GM23338 (cell line): ENCODE measurements around the gene GCNT3. TPM values are rescaled to one million over a fixed set of nuclear protein-coding genes. Genes with fewer than 3 reads are reported as not detected.

ENCODE experiments used
- ATAC-seq: fragments of 200-7000 bp; cut with Tn5 transposase; 3 replicates; pipeline ENCODE4 v1.9.1; 2020
- DNase-seq: peaks from one replicate; pipeline ENCODE4 v3.0.0-alpha.2; 2015; ENCODE audit warnings: low spot score
- H2AFZ ChIP-seq: fragments of 200-600 bp; sonication (generic); 2 replicates; pipeline ENCODE4 v1.8.0; 2016; ENCODE audit warnings: antibody characterized with exemption, mild to moderate bottlenecking, moderate library complexity
- H3F3A ChIP-seq: fragments of 200-600 bp; sonication (generic); replicated peaks from 2 replicates; pipeline ENCODE4 v1.8.0; 2017; ENCODE audit warnings: antibody characterized with exemption, mixed run types, low read depth
- H3K27ac ChIP-seq: fragments of 200-600 bp; sonication (generic); 2 replicates; pipeline ENCODE4 v1.6.1; 2016; ENCODE audit warnings: low read depth
- H3K27me3 ChIP-seq: fragments of 200-600 bp; sonication (generic); 2 replicates; pipeline ENCODE4 v1.8.0; 2016; ENCODE audit warnings: mild to moderate bottlenecking, mixed run types, moderate library complexity; ENCODE audit not compliant: insufficient read depth
- H3K36me3 ChIP-seq: fragments of 200-600 bp; sonication (generic); 2 replicates; pipeline ENCODE4 v1.8.0; 2016; ENCODE audit warnings: mild to moderate bottlenecking; ENCODE audit not compliant: insufficient read depth
- H3K4me1 ChIP-seq: fragments of 200-600 bp; sonication (generic); 2 replicates; pipeline ENCODE4 v1.8.0; 2016; ENCODE audit warnings: mild to moderate bottlenecking, moderate library complexity; ENCODE audit not compliant: insufficient read depth
- H3K4me2 ChIP-seq: fragments of 200-600 bp; sonication (generic); 2 replicates; pipeline ENCODE4 v1.7.1; 2017; ENCODE audit warnings: mixed run types
- H3K4me3 ChIP-seq: fragments of 200-600 bp; sonication (generic); 2 replicates; pipeline ENCODE4 v1.6.1; 2016; ENCODE audit warnings: mixed run types
- H3K79me2 ChIP-seq: fragments of 200-600 bp; sonication (generic); replicated peaks from 2 replicates; pipeline ENCODE4 v1.8.0; 2017; ENCODE audit warnings: mild to moderate bottlenecking; ENCODE audit not compliant: insufficient read depth
- H3K9me2 ChIP-seq: fragments of 200-600 bp; sonication (generic); 2 replicates; pipeline ENCODE4 v1.8.0; 2017; ENCODE audit not compliant: insufficient read depth
- H4K20me1 ChIP-seq: fragments of 200-600 bp; sonication (generic); replicated peaks from 2 replicates; pipeline ENCODE4 v1.8.0; 2017; ENCODE audit warnings: mild to moderate bottlenecking; ENCODE audit not compliant: insufficient read depth
- H3K27ac Mint-ChIP-seq: 2 replicates; pipeline ENCODE4 v1.8.0; 2020; ENCODE audit warnings: inconsistent platforms, mild to moderate bottlenecking, moderate library complexity, mixed read lengths
- H3K27me3 Mint-ChIP-seq: 3 replicates; pipeline ENCODE4 v1.8.0; 2022; ENCODE audit warnings: low read depth, mild to moderate bottlenecking, moderate library complexity, mixed read lengths, inconsistent platforms; ENCODE audit not compliant: insufficient read depth, poor library complexity
- H3K36me3 Mint-ChIP-seq: 3 replicates; pipeline ENCODE4 v1.8.0; 2021; ENCODE audit warnings: low read depth, mild to moderate bottlenecking, inconsistent platforms, moderate library complexity, mixed read lengths
- H3K4me1 Mint-ChIP-seq: 3 replicates; pipeline ENCODE4 v1.8.0; 2020; ENCODE audit warnings: mild to moderate bottlenecking, inconsistent platforms, mixed read lengths
- H3K4me3 Mint-ChIP-seq: 3 replicates; pipeline ENCODE4 v1.8.0; 2021; ENCODE audit warnings: moderate library complexity, mild to moderate bottlenecking, inconsistent platforms, mixed read lengths
- H3K9me3 Mint-ChIP-seq: 3 replicates; pipeline ENCODE4 v1.8.0; 2020; ENCODE audit warnings: moderate library complexity, mild to moderate bottlenecking, inconsistent platforms, mixed read lengths
- CREB1 ChIP-seq: fragments of 250-450 bp; sonication (Bioruptor Pico); IDR thresholded peaks from 2 replicates; pipeline ENCODE4 v1.5.0; 2020; ENCODE audit warnings: low read depth, mild to moderate bottlenecking, moderate library complexity
- CTCF ChIP-seq, 2 experiments: fragments of 200-600 bp in 1 of 2; sonication (generic) in 1 of 2; conservative IDR thresholded peaks; 2 replicates each; pipeline versions ENCODE4 v1.5.1 to v1.6.1; 2016 to 2017; ENCODE audit warnings: antibody characterized with exemption in 2 of 2, low read depth in 2 of 2, mild to moderate bottlenecking in 2 of 2, moderate library complexity in 1 of 2
- ETS1 ChIP-seq: IDR thresholded peaks from 2 replicates; pipeline ENCODE4 v1.6.1; 2016; ENCODE audit warnings: antibody characterized with exemption
- EZH2 ChIP-seq: fragments of 200-600 bp; sonication (generic); IDR thresholded peaks from one replicate; pipeline ENCODE4 v1.8.0; 2017; ENCODE audit warnings: antibody characterized with exemption, mild to moderate bottlenecking, low read depth; ENCODE audit not compliant: unreplicated experiment
- EZH2phosphoT487 ChIP-seq: fragments of 200-600 bp; sonication (generic); IDR thresholded peaks from one replicate; pipeline ENCODE4 v1.8.1; 2018; ENCODE audit warnings: antibody characterized with exemption; ENCODE audit not compliant: unreplicated experiment
- JUNB ChIP-seq: IDR thresholded peaks from one replicate; pipeline ENCODE4 v1.6.1; 2016; ENCODE audit warnings: antibody characterized with exemption; ENCODE audit not compliant: unreplicated experiment
- NANOG ChIP-seq: IDR thresholded peaks from 2 replicates; pipeline ENCODE4 v1.6.1; 2016; ENCODE audit warnings: antibody characterized with exemption, borderline replicate concordance
- POLR2AphosphoS5 ChIP-seq: IDR thresholded peaks from 2 replicates; pipeline ENCODE4 v1.6.1; 2016; ENCODE audit warnings: antibody characterized with exemption, low read depth
- REST ChIP-seq: IDR thresholded peaks from one replicate; pipeline ENCODE4 v1.6.1; 2018; ENCODE audit warnings: antibody characterized with exemption; ENCODE audit not compliant: unreplicated experiment
- STAT1 ChIP-seq: IDR thresholded peaks from one replicate; pipeline ENCODE4 v1.6.1; 2016; ENCODE audit warnings: antibody characterized with exemption; ENCODE audit not compliant: unreplicated experiment
- ZNF114 ChIP-seq: fragments of 250-450 bp; sonication (Bioruptor Pico); IDR thresholded peaks from 2 replicates; pipeline ENCODE4 v1.5.0; 2020; ENCODE audit warnings: mild to moderate bottlenecking, moderate library complexity
- ZNF331 ChIP-seq: fragments of 250-450 bp; sonication (Bioruptor Pico); IDR thresholded peaks from 2 replicates; pipeline ENCODE4 v1.5.0; 2020; ENCODE audit warnings: low read depth, mild to moderate bottlenecking, moderate library complexity
- ZNF462 ChIP-seq: fragments of 250-450 bp; sonication (Bioruptor Pico); IDR thresholded peaks from 2 replicates; pipeline ENCODE4 v1.5.0; 2020; ENCODE audit warnings: mild to moderate bottlenecking, moderate library complexity
- long read RNA-seq: library from polyadenylated mRNA; unstranded; transcript quantifications from one replicate; pipeline ENCODE4 v2.0.0, GENCODE V29; 2020; ENCODE audit not compliant: unreplicated experiment
- polyA plus RNA-seq: library from polyadenylated mRNA; unstranded; fragments of >200 nt; fragmentation: Nextera tagmentation; extraction: Ambion mirVana; gene quantifications from 2 replicates; pipeline ENCODE4 v1.2.1, GENCODE V29; 2016
- total RNA-seq: library from RNA; depleted of rRNA; stranded (reverse); fragments of >200 nt; shearing (Covaris generic); gene quantifications from 2 replicates; pipeline ENCODE4 v1.2.3, GENCODE V29; 2014; rRNA removed

GCNT3 gene
- total RNA-seq: not detected in 2 replicates
- not detected in 2 replicates for polyA plus RNA-seq
- long read RNA-seq: 0 reads

GRCh38 chr15:59611276-59612260, at the start of gene GCNT3:
Gene GCNT3 (plus strand): TSS chr15:59611783. CDS start chr15:59618239, 6,456 bp downstream.
- Histone ChIP-seq H3K4me2 (no peak within 1 kb of the TSS), H3K4me3 (no peak within 1 kb of the TSS), H3K4me1 (no peaks in the 10 kb centered on the region), H3K9me2 (no peaks in the 10 kb centered on the region; the same call in 1 of the 2 replicates), H3K27me3 (no peaks in the 10 kb centered on the region), H3K79me2 (no peaks in the 10 kb centered on the region), H3F3A (no peaks in the 10 kb centered on the region), H3K36me3 (no peaks in the 10 kb centered on the region), H2AFZ (no peak within 1 kb of the TSS), H3K27ac (no peak within 1 kb of the TSS), H4K20me1 (no peaks in the 10 kb centered on the region)
- H3K27me3 Mint-ChIP-seq: peaks cover 4% of the 10 kb centered on the region
- H3K27ac Mint-ChIP-seq: no peak within 1 kb of the TSS
- DNase-seq (no peak), ATAC-seq (no peak)
- peaks cover 10% of the 10 kb centered on the region; the same call in 2 of the 3 replicates for H3K36me3 Mint-ChIP-seq
- H3K4me3 Mint-ChIP-seq: no peak within 1 kb of the TSS
- peaks cover 13% of the 10 kb centered on the region for H3K9me3 Mint-ChIP-seq
- TF ChIP-seq STAT1 (no peak), NANOG (no peak), CTCF (conservative IDR thresholded peaks at IDR 0.05; ENCODE audit: low read depth in 2 of 2) (no peak), ZNF331 (CRISPR knock-in tag) (no peak), POLR2AphosphoS5 (no peak), ZNF114 (CRISPR knock-in tag) (no peak), CREB1 (CRISPR knock-in tag) (no peak), JUNB (no peak), EZH2 (no peak), REST (no peak), ZNF462 (CRISPR knock-in tag) (no peak), ETS1 (no peak), EZH2phosphoT487 (no peak)
- peaks cover 12% of the 10 kb centered on the region for H3K4me1 Mint-ChIP-seq
